ENCODE results near the gene LEF1. TPM values are rescaled to one million over a fixed set of nuclear protein-coding genes. Genes with fewer than 3 reads are reported as not detected.

The LEF1 gene
- total RNA-seq, 4 donors from 2014 or later, result 1.5 to 2.6 (median 2.4) TPM; not detected in 1

- no peak for ATAC-seq
- Histone ChIP-seq H3K36me3 (no peaks in the 10 kb centered on the region), H3K4me1 (no peaks in the 10 kb centered on the region), H3K27me3 (peaks cover 5% of the 10 kb centered on the region), H3K27ac (no peak overlapping the region), H3K9me3 (no peaks in the 10 kb centered on the region), H3K4me3 (no peak overlapping the region)
- 78 to 96% methylated on average over 3 to 4 of the region's 4 CpGs for WGBS, 2 donors (ENCODE audit: low coverage in 1 of 2)
- TF ChIP-seq POLR2AphosphoS5 (IDR thresholded peaks at IDR 0.05), result no peak
- no peak for TF ChIP-seq CTCF (IDR thresholded peaks at IDR 0.05)
- no peak for TF ChIP-seq POLR2A (IDR thresholded peaks at IDR 0.05)
- TF ChIP-seq EP300 (IDR thresholded peaks at IDR 0.05), result no peak
Observed at GRCh38 chr4:108191269-108191914, 22.7 kb upstream of the LEF1 start.

- no peaks in the 10 kb centered on the region for H3K36me3 ChIP-seq
- H3K27ac ChIP-seq, result no peak overlapping the region
- WGBS, 2 donors (ENCODE audit: low coverage in 1 of 2), result 63 to 87% methylated on average over 2 of the region's 2 CpGs
- peaks cover 9% of the 10 kb centered on the region for H3K27me3 ChIP-seq
- no peak overlapping the region for H3K4me3 ChIP-seq
- H3K9me3 ChIP-seq, result no peaks in the 10 kb centered on the region
- ATAC-seq, result no peak
- TF ChIP-seq POLR2AphosphoS5 (IDR thresholded peaks at IDR 0.05) (no peak), CTCF (IDR thresholded peaks at IDR 0.05) (no peak), EP300 (IDR thresholded peaks at IDR 0.05) (no peak), POLR2A (IDR thresholded peaks at IDR 0.05) (no peak)
- no peaks in the 10 kb centered on the region for H3K4me1 ChIP-seq
Observed at GRCh38 chr4:108188770-108189169, 20.0 kb upstream of the LEF1 start.

- Histone ChIP-seq H3K9me3 (no peaks in the 10 kb centered on the region), H3K4me3 (no peak overlapping the region), H3K27ac (no peak overlapping the region), H3K36me3 (no peaks in the 10 kb centered on the region), H3K4me1 (no peaks in the 10 kb centered on the region), H3K27me3 (peaks cover 4% of the 10 kb centered on the region)
- WGBS, 2 donors (ENCODE audit: low coverage in 1 of 2), result 74 to 80% methylated on average over 2 to 3 of the region's 3 CpGs
- no peak for TF ChIP-seq POLR2A (IDR thresholded peaks at IDR 0.05)
- TF ChIP-seq POLR2AphosphoS5 (IDR thresholded peaks at IDR 0.05), result no peak
- TF ChIP-seq CTCF (IDR thresholded peaks at IDR 0.05), result no peak
- no peak for TF ChIP-seq EP300 (IDR thresholded peaks at IDR 0.05)
- no peak for ATAC-seq
Observed at GRCh38 chr4:108185252-108185651, 16.5 kb upstream of the LEF1 start.

GRCh38 chr4:108184453-108185049, 15.8 kb upstream of the LEF1 start:
- Histone ChIP-seq H3K4me3 (no peak overlapping the region), H3K27me3 (peaks cover 4% of the 10 kb centered on the region), H3K4me1 (no peaks in the 10 kb centered on the region), H3K36me3 (no peaks in the 10 kb centered on the region), H3K27ac (no peak overlapping the region), H3K9me3 (no peaks in the 10 kb centered on the region)
- TF ChIP-seq CTCF (IDR thresholded peaks at IDR 0.05) (no peak), POLR2AphosphoS5 (IDR thresholded peaks at IDR 0.05) (no peak), POLR2A (IDR thresholded peaks at IDR 0.05) (no peak), EP300 (IDR thresholded peaks at IDR 0.05) (no peak)
- no peak for ATAC-seq
- 88 to 93% methylated on average over 1 of the region's 1 CpG for WGBS, 2 donors (ENCODE audit: low coverage in 1 of 2)

GRCh38 chr4:108181704-108182103, 13.0 kb upstream of the LEF1 start:
- no peaks in the 10 kb centered on the region for H3K36me3 ChIP-seq
- no peak overlapping the region for H3K27ac ChIP-seq
- H3K27me3 ChIP-seq, result peaks cover 23% of the 10 kb centered on the region
- no peak for ATAC-seq
- TF ChIP-seq CTCF (IDR thresholded peaks at IDR 0.05) (no peak), POLR2A (IDR thresholded peaks at IDR 0.05) (no peak), POLR2AphosphoS5 (IDR thresholded peaks at IDR 0.05) (no peak), EP300 (IDR thresholded peaks at IDR 0.05) (no peak)
- H3K4me1 ChIP-seq, result no peaks in the 10 kb centered on the region
- 59 to 76% methylated on average over 2 of the region's 2 CpGs for WGBS, 2 donors (ENCODE audit: low coverage in 1 of 2)
- no peaks in the 10 kb centered on the region for H3K9me3 ChIP-seq
- no peak overlapping the region for H3K4me3 ChIP-seq
